Panc1 (cell line): ENCODE data around the gene MIPEP.

ENCODE experiments used
- TF ChIP-seq, protein P1 (sequence below): fragments of 450-650 bp; IDR thresholded peaks from 2 replicates; pipeline ENCODE4 v1.5.1; 2017; ENCODE audit warnings: mild to moderate bottlenecking
- TF ChIP-seq, protein P2 (sequence below), 2 experiments: IDR thresholded peaks; 2 replicates each; pipeline ENCODE4 v1.6.1; 2011 to 2012; ENCODE audit warnings: low read depth in 2 of 2, control low read depth in 1 of 2, low read length in 1 of 2, mild to moderate bottlenecking in 1 of 2, moderate library complexity in 1 of 2; ENCODE audit not compliant: insufficient read depth in 1 of 2

DNA sequence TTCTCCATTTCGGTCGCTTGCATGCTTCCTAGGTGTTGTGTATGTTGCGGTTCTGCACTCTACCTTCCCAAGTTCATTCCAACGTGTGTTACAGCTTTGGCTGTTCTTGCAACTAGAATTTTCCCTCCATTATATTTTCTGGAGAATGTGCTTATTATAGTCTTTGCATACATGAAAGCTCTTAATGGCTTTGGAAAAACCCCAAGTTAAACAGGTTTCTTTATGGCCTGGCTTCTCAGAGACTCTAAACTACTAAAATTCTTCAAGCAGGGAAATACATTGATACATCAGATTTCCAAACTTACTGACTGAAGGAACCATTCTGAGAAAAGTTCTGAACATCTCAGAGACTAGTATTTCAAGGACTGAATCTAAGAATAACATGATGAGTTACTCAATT is 11.9 kb downstream of the MIPEP start:
- TF ChIP-seq, protein P1, sequence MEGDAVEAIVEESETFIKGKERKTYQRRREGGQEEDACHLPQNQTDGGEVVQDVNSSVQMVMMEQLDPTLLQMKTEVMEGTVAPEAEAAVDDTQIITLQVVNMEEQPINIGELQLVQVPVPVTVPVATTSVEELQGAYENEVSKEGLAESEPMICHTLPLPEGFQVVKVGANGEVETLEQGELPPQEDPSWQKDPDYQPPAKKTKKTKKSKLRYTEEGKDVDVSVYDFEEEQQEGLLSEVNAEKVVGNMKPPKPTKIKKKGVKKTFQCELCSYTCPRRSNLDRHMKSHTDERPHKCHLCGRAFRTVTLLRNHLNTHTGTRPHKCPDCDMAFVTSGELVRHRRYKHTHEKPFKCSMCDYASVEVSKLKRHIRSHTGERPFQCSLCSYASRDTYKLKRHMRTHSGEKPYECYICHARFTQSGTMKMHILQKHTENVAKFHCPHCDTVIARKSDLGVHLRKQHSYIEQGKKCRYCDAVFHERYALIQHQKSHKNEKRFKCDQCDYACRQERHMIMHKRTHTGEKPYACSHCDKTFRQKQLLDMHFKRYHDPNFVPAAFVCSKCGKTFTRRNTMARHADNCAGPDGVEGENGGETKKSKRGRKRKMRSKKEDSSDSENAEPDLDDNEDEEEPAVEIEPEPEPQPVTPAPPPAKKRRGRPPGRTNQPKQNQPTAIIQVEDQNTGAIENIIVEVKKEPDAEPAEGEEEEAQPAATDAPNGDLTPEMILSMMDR: no peak
- TF ChIP-seq, protein P2, sequence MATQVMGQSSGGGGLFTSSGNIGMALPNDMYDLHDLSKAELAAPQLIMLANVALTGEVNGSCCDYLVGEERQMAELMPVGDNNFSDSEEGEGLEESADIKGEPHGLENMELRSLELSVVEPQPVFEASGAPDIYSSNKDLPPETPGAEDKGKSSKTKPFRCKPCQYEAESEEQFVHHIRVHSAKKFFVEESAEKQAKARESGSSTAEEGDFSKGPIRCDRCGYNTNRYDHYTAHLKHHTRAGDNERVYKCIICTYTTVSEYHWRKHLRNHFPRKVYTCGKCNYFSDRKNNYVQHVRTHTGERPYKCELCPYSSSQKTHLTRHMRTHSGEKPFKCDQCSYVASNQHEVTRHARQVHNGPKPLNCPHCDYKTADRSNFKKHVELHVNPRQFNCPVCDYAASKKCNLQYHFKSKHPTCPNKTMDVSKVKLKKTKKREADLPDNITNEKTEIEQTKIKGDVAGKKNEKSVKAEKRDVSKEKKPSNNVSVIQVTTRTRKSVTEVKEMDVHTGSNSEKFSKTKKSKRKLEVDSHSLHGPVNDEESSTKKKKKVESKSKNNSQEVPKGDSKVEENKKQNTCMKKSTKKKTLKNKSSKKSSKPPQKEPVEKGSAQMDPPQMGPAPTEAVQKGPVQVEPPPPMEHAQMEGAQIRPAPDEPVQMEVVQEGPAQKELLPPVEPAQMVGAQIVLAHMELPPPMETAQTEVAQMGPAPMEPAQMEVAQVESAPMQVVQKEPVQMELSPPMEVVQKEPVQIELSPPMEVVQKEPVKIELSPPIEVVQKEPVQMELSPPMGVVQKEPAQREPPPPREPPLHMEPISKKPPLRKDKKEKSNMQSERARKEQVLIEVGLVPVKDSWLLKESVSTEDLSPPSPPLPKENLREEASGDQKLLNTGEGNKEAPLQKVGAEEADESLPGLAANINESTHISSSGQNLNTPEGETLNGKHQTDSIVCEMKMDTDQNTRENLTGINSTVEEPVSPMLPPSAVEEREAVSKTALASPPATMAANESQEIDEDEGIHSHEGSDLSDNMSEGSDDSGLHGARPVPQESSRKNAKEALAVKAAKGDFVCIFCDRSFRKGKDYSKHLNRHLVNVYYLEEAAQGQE (IDR thresholded peaks at IDR 0.05; ENCODE audit: insufficient read depth in 1 of 2, low read depth in 2 of 2, low read length in 1 of 2): no peak
